Middle frontal gyrus (tissue), 1 donor: ENCODE data around the gene MYPN.

Source experiments
- DNase-seq: peaks from one replicate; pipeline ENCODE4 v3.0.0-alpha.2; 2015; ENCODE audit warnings: low spot score; ENCODE audit errors: extremely low spot score

The MYPN gene

GRCh38 chr10:68095153-68095552, 14.1 kb upstream of the MYPN start:
- no peak for DNase-seq

GRCh38 chr10:68096913-68097516, 12.3 kb upstream of the MYPN start:
- no peak for DNase-seq

- no peak for DNase-seq
Observed at GRCh38 chr10:68099736-68100135, 9.6 kb upstream of the MYPN start.

GRCh38 chr10:68101066-68101465, 8.2 kb upstream of the MYPN start:
- no peak for DNase-seq

- no peak for DNase-seq
Observed at GRCh38 chr10:68103261-68103878, 5.9 kb upstream of the MYPN start.

GRCh38 chr10:68103901-68104300, 5.4 kb upstream of the MYPN start:
- DNase-seq, result no peak

- DNase-seq, result no peak
Observed at GRCh38 chr10:68105820-68106219, 3.5 kb upstream of the MYPN start.

GRCh38 chr10:68106656-68107055, 2.6 kb upstream of the MYPN start:
- no peak for DNase-seq

- DNase-seq, result no peak
Observed at GRCh38 chr10:68107651-68108050, 1.6 kb upstream of the MYPN start.

- DNase-seq, result no peak
Observed at GRCh38 chr10:68108051-68108450, 1.2 kb upstream of the MYPN start.

- DNase-seq, result no peak
Observed at GRCh38 chr10:68108653-68109052, 635 bp upstream of the MYPN start.

- no peak for DNase-seq
Observed at GRCh38 chr10:68110027-68110426, 739 bp downstream of the MYPN start.

GRCh38 chr10:68111584-68111983, 2.3 kb downstream of the MYPN start:
- DNase-seq, result no peak

GRCh38 chr10:68112837-68113236, 3.5 kb downstream of the MYPN start:
- DNase-seq, result no peak

GRCh38 chr10:68118657-68119056, 9.4 kb downstream of the MYPN start:
- DNase-seq, result no peak

- no peak for DNase-seq
Observed at GRCh38 chr10:68121020-68121743, 11.9 kb downstream of the MYPN start.

GRCh38 chr10:68121852-68122251, 12.6 kb downstream of the MYPN start:
- no peak for DNase-seq

- DNase-seq, result no peak
Observed at GRCh38 chr10:68124718-68125117, 15.4 kb downstream of the MYPN start.

GRCh38 chr10:68125772-68126171, 16.5 kb downstream of the MYPN start:
- DNase-seq, result no peak

- DNase-seq, result no peak
Observed at GRCh38 chr10:68128015-68128414, 18.7 kb downstream of the MYPN start.

GRCh38 chr10:68132391-68132790, 23.1 kb downstream of the MYPN start:
- no peak for DNase-seq

- no peak for DNase-seq
Observed at GRCh38 chr10:68133523-68133922, 24.2 kb downstream of the MYPN start.

- no peak for DNase-seq
Observed at GRCh38 chr10:68135362-68135761, 26.1 kb downstream of the MYPN start.
